ENCODE results near the gene TXNL4B.

The TXNL4B gene

GRCh38 chr16:72132726-72133125 lies 39.3 kb upstream of the TXNL4B start:
- no peak for TF ChIP-seq CTCF (IDR thresholded peaks at IDR 0.05)
- no peak for TF ChIP-seq ZFX (IDR thresholded peaks at IDR 0.05; ENCODE audit: borderline replicate concordance)

DNA sequence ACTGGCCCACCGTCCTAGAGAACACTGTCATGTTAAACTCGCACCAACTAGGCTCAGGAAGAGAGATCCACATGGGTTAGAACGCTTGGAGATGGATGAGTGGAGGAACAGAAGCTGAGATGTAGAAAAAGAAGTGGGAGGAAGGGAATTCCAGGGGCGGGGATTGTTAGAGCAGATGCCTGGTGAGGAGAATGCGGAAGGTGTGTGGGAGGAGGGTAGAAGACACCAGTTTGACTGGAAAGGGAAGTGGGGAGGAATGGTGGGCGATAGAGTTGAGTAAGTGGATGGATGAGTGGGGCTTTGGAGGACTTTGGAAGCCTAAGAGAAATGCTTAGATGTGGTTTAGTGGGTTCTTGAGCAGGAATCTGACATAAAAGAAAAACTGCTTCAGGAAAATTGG lies 37.6 kb upstream of the TXNL4B start:
- TF ChIP-seq CTCF (IDR thresholded peaks at IDR 0.05): no peak
- TF ChIP-seq ZFX (IDR thresholded peaks at IDR 0.05; ENCODE audit: borderline replicate concordance): no peak
- H3K27ac ChIP-seq: no peak overlapping the region

More at GRCh38 chr16:72132726-72133125, 39.3 kb upstream of the TXNL4B start:
- no peak overlapping the region for H3K27ac ChIP-seq

DNA sequence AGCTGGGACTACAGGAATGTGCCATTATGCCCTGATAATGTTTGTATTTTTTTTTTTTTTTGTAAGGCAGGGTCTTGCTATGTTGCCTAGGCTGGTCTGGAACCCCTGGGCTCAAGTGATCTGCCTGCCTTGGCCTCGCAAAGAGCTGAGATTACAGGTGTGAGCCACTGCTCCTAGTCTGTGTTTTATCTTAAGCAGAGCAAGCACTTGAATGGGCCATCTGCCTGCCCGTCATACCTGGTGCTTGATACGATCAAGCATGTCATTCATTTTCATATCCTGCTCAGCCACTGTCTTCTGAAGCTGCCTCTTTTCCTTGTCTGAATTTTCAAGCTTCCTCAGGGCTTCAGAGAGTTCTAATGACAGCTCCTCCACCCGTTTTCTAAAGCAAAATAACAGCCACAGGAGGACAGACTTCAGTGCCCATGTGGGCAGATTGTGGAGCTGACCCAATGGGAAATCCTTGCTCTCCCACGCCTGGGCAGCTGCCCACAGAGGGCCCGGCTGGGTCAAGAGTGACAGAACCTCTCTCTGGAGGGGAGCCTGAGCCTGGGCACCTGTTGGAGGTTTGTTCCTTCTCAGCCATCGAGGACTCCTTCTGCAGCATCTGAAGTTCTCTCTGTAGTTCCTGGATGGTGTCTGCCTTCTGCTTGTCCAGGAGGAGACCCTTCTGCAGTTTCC lies 36.7 kb upstream of the TXNL4B start:
- H3K27ac ChIP-seq: no peak overlapping the region
- TF ChIP-seq CTCF (IDR thresholded peaks at IDR 0.05) (no peak), ZFX (IDR thresholded peaks at IDR 0.05; ENCODE audit: borderline replicate concordance) (no peak)

GRCh38 chr16:72128701-72129100 lies 35.3 kb upstream of the TXNL4B start:
- H3K27ac ChIP-seq: no peak overlapping the region
- TF ChIP-seq ZFX (IDR thresholded peaks at IDR 0.05; ENCODE audit: borderline replicate concordance) (no peak), CTCF (IDR thresholded peaks at IDR 0.05) (no peak)

- no peak for TF ChIP-seq CTCF (IDR thresholded peaks at IDR 0.05)
- no peak for TF ChIP-seq ZFX (IDR thresholded peaks at IDR 0.05; ENCODE audit: borderline replicate concordance)
- H3K27ac ChIP-seq: no peak overlapping the region
Measured at GRCh38 chr16:72126429-72126765, 33.0 kb upstream of the TXNL4B start.

- TF ChIP-seq ZFX (IDR thresholded peaks at IDR 0.05; ENCODE audit: borderline replicate concordance) (no peak), CTCF (IDR thresholded peaks at IDR 0.05) (no peak)
- no peak overlapping the region for H3K27ac ChIP-seq
Measured at GRCh38 chr16:72125635-72126428, 32.4 kb upstream of the TXNL4B start.

All from 22Rv1 (cell line).